Stimulated activated naive CD4-positive, alpha-beta T cell treated with Interleukin-2 at 50 U/mL for 16 hours (primary cell): ENCODE results near the gene OR5M11.
"Not testable (repeated sequence)": the region's sequence is repeated elsewhere in the genome, so short reads cannot be mapped to it uniquely, and the experiment has no call there.

Experiments used
- DNase-seq: peaks from one replicate; lab custom pipeline; 2025; lab: John Stamatoyannopoulos, UW

Gene OR5M11

GRCh38 chr11:56543157-56543556 is at the start of gene OR5M11:
TSS of gene OR5M11 (minus strand) at chr11:56543257. CDS start at chr11:56543257, 0 bp downstream.
- DNase-seq, result no peak

- DNase-seq, result not testable (repeated sequence)
Observed at GRCh38 chr11:56592088-56592717, 49.1 kb upstream of the OR5M11 start.

- DNase-seq, result no peak
Observed at GRCh38 chr11:56577621-56578020, 34.6 kb upstream of the OR5M11 start, which contains the start of gene OR5M10. TSS of gene OR5M10 (minus strand) at chr11:56577721. CDS start at chr11:56577721, 0 bp downstream.

- no peak for DNase-seq
Observed at GRCh38 chr11:56558574-56558973, 15.5 kb upstream of the OR5M11 start.

- not testable (repeated sequence) for DNase-seq
Observed at GRCh38 chr11:56554691-56555090, 11.6 kb upstream of the OR5M11 start.

GRCh38 chr11:56545531-56545930 is 2.5 kb upstream of the OR5M11 start:
- no peak for DNase-seq

- DNase-seq, result no peak
Observed at GRCh38 chr11:56543739-56544138, 682 bp upstream of the OR5M11 start.

GRCh38 chr11:56533054-56533740 is 9.9 kb downstream of the OR5M11 start:
- no peak for DNase-seq

GRCh38 chr11:56531856-56532255 is 11.2 kb downstream of the OR5M11 start:
- no peak for DNase-seq

- no peak for DNase-seq
Observed at GRCh38 chr11:56522008-56522407, 21.0 kb downstream of the OR5M11 start.

GRCh38 chr11:56513280-56513679 is 29.8 kb downstream of the OR5M11 start:
- no peak for DNase-seq

- no peak for DNase-seq
Observed at GRCh38 chr11:56509439-56509838, 33.6 kb downstream of the OR5M11 start.

- no peak for DNase-seq
Observed at GRCh38 chr11:56497010-56497409, 46.0 kb downstream of the OR5M11 start.

GRCh38 chr11:56495117-56495516 is 47.9 kb downstream of the OR5M11 start:
- no peak for DNase-seq
